B cell (primary cell): ENCODE measurements around the gene HOXA4. TPM values are rescaled to one million over a fixed set of nuclear protein-coding genes. Genes with fewer than 3 reads are reported as not detected.
A peak's percentile ranks its signal among the peaks of the same experiment; 100 is the strongest.

ENCODE experiments used
- ATAC-seq: fragments of 200-7000 bp; cut with Tn5 transposase; one replicate; pipeline ENCODE4 v1.10.0; 2021; ENCODE audit warnings: low read depth, mild to moderate bottlenecking, moderate number of reproducible peaks, moderate library complexity
- CTCF ChIA-PET: fragments of 350-600 bp; sonication (Branson Sonifier 250); formaldehyde crosslinking; loops from one replicate; lab custom pipeline; 2021; ENCODE audit warnings: antibody characterized with exemption, inconsistent platforms; lab: Charles Lee
- POLR2A ChIA-PET: fragments of 350-600 bp; sonication (Branson Sonifier 250); formaldehyde crosslinking; loops from one replicate; lab custom pipeline; 2021; ENCODE audit warnings: antibody characterized with exemption; lab: Charles Lee
- DNase-seq: peaks from one replicate; pipeline ENCODE4 v3.0.0; 2013
- H2AFZ ChIP-seq: 2 replicates; pipeline ENCODE4 v1.6.1; 2012; ENCODE audit warnings: mild to moderate bottlenecking, low read depth, low read length; ENCODE audit not compliant: insufficient read depth, poor library complexity, severe bottlenecking
- H3K27ac ChIP-seq, 2 donors: 1 replicate in 1 of 2; 2 replicates in 1 of 2; pipeline ENCODE4 v1.5.1; 2012 to 2013; ENCODE audit warnings: low read length in 2 of 2, mild to moderate bottlenecking in 2 of 2, moderate library complexity in 1 of 2
- H3K27me3 ChIP-seq, 4 experiments: fragments of 200-600 bp in 1 of 4; sonication (generic) in 1 of 4; replicated peaks in 1 of 4; 1 replicate in 2 of 4; 2 replicates in 2 of 4; pipeline versions ENCODE4 v1.6.1 to v1.7.0; 2013 to 2016; ENCODE audit warnings: low read length in 3 of 4, mild to moderate bottlenecking in 2 of 4, mixed read lengths in 1 of 4, moderate library complexity in 1 of 4; ENCODE audit not compliant: insufficient read depth in 4 of 4, control insufficient read depth in 3 of 4; ENCODE audit errors: control extremely low read depth in 1 of 4
- H3K36me3 ChIP-seq, 2 experiments: replicated peaks in 1 of 2; 1 replicate in 1 of 2; 2 replicates in 1 of 2; pipeline versions ENCODE4 v1.6.1 to v1.7.1; 2013; ENCODE audit warnings: low read length in 1 of 2; ENCODE audit not compliant: insufficient read depth in 2 of 2, control insufficient read depth in 1 of 2; ENCODE audit errors: control extremely low read depth in 1 of 2, extremely low read depth in 1 of 2
- H3K4me1 ChIP-seq, 2 donors: fragments of 200-600 bp in 1 of 2; sonication (generic) in 1 of 2; 1 replicate in 1 of 2; 2 replicates in 1 of 2; pipeline versions ENCODE4 v1.5.1 to v1.6.1; 2013 to 2017; ENCODE audit warnings: low read length in 2 of 2; ENCODE audit not compliant: control insufficient read depth in 2 of 2, insufficient read depth in 2 of 2
- H3K4me2 ChIP-seq: replicated peaks from 2 replicates; pipeline ENCODE3; 2012; ENCODE audit warnings: mild to moderate bottlenecking, low read depth, low read length; ENCODE audit not compliant: poor library complexity, severe bottlenecking
- H3K4me3 ChIP-seq, 5 experiments: fragments of 200-600 bp in 1 of 5; sonication (generic) in 1 of 5; 1 replicate in 3 of 5; 2 replicates in 2 of 5; pipeline versions ENCODE4 v1.5.1 to v1.7.0; 2011 to 2016; ENCODE audit warnings: low read length in 4 of 5, mild to moderate bottlenecking in 4 of 5, low read depth in 2 of 5, control low read depth in 1 of 5, moderate library complexity in 1 of 5; ENCODE audit not compliant: insufficient read depth in 1 of 5; ENCODE audit errors: control extremely low read depth in 1 of 5, extremely low read depth in 1 of 5
- H3K79me2 ChIP-seq: fragments of 200-600 bp; sonication (generic); one replicate; pipeline ENCODE4 v1.6.0; 2016; ENCODE audit warnings: low read length; ENCODE audit not compliant: control insufficient read depth, insufficient read depth
- H3K9ac ChIP-seq: fragments of 200-600 bp; sonication (generic); 2 replicates; pipeline ENCODE4 v1.6.1; 2017; ENCODE audit warnings: mild to moderate bottlenecking, low read length, moderate library complexity
- H3K9me3 ChIP-seq, 3 donors: one replicate each; pipeline versions ENCODE4 v1.6.1 to v1.7.1; 2013; ENCODE audit warnings: low read length in 2 of 3; ENCODE audit not compliant: control insufficient read depth in 2 of 3, insufficient read depth in 1 of 3; ENCODE audit errors: control extremely low read depth in 1 of 3
- H4K20me1 ChIP-seq: 2 replicates; pipeline ENCODE4 v1.6.0; 2012; ENCODE audit warnings: mild to moderate bottlenecking, low read length; ENCODE audit not compliant: insufficient read depth, control insufficient read depth, poor library complexity, severe bottlenecking
- H3K27ac Mint-ChIP-seq: one replicate; pipeline ENCODE4 v1.8.0; 2021; ENCODE audit warnings: mixed read lengths
- H3K27me3 Mint-ChIP-seq: one replicate; pipeline ENCODE4 v1.8.0; 2021; ENCODE audit warnings: mixed read lengths
- H3K4me1 Mint-ChIP-seq: one replicate; pipeline ENCODE4 v1.8.0; 2021; ENCODE audit warnings: mixed read lengths
- H3K4me3 Mint-ChIP-seq: one replicate; pipeline ENCODE4 v1.8.0; 2021; ENCODE audit warnings: mixed read lengths
- H3K9me3 Mint-ChIP-seq: one replicate; pipeline ENCODE4 v1.8.0; 2022; ENCODE audit warnings: mixed read lengths; ENCODE audit not compliant: insufficient read depth
- EZH2 ChIP-seq: IDR thresholded peaks from 2 replicates; pipeline ENCODE4 v1.6.1; 2012; ENCODE audit warnings: borderline replicate concordance, low read depth, mild to moderate bottlenecking, moderate library complexity, low read length; ENCODE audit not compliant: insufficient read depth, poor library complexity, severe bottlenecking
- whole genome bisulfite sequencing: methylation state at CpG from one replicate; pipeline ENCODE4 v1.1.5; 2013; ENCODE audit warnings: missing lambda C conversion rate; ENCODE audit not compliant: insufficient coverage; 5-methylcytosine and 5-hydroxymethylcytosine counted together
- intact Hi-C: fragments of 100-400 bp; cut with micrococcal nuclease; formaldehyde crosslinking; loops from one replicate; pipeline ENCODE4 v1.10.0; 2022
- polyA plus RNA-seq: library from polyadenylated mRNA; depleted of rRNA; stranded (reverse); fragments of >200 nt; gene quantifications from 2 replicates; pipeline ENCODE4 v1.2.3, GENCODE V29; 2012
- total RNA-seq, 2 donors: library from RNA; stranded (reverse); fragments of 120-200 nt in 1 of 2; gene quantifications; 1 replicate in 1 of 2; 2 replicates in 1 of 2; pipeline versions ENCODE4 v1.2.3 to v1.2.4, GENCODE V29; 2013 to 2022
- TF ChIP-seq, protein P1 (sequence below): fragments of 200-600 bp; IDR thresholded peaks from one replicate; pipeline ENCODE4 v1.8.0; 2022; ENCODE audit warnings: antibody characterized with exemption, mild to moderate bottlenecking

The HOXA4 gene
- total and polyA plus RNA-seq, 2 donors (not counting 1 experiment from before 2014, with no cell fraction given) = 0.30 TPM; not detected in 1

DNA sequence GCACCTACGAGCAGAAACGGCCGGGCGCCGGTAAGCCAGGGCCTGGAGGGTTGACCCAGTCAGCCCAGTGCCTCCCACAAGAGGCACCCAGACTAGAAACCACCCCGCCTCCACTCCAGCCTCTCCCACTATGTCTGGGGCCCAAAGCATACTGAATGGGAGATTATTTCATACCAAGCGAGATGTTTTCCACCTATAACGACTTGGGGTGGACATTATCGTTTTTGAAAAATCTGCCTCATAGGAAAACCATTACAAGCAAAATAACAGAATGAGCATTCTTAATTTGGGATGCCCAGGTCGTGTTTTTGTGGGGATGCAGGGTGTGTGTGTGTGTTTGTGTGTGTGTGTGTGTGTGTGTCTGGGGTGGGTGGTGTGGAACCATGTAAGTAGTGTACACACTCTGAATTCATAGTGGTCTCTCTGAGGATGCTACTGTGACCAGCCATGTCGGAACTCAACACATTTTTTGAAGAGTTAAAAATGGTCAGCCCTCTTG is 15.4 kb upstream of the HOXA4 start:
- no peak overlapping the region for H3K4me3 ChIP-seq
- ATAC-seq (no peak), DNase-seq (no peak)
- H3K9me3 ChIP-seq = peaks cover 0 to 66% (median 0%) of the 10 kb centered on the region in 3 donors
- H3K27ac ChIP-seq = no peak overlapping the region
- CTCF ChIA-PET = interaction anchor here (0.8 kb wide), 1 partner anchor 17 kb away, joined by 3 read pairs; no protein-coding TSS in a partner anchor
- peaks cover 0 to 82% (median 50%) of the 10 kb centered on the region in 4 experiments for H3K27me3 ChIP-seq
- peaks cover 31 to 33% of the 10 kb centered on the region in 2 donors for H3K4me1 ChIP-seq
- H3K4me2 ChIP-seq = no peak overlapping the region
- Mint-ChIP-seq H3K27me3 (peaks cover 60% of the 10 kb centered on the region), H3K9me3 (no peaks in the 10 kb centered on the region), H3K27ac (no peak overlapping the region), H3K4me3 (no peak overlapping the region), H3K4me1 (peaks cover 24% of the 10 kb centered on the region)
- H2AFZ ChIP-seq = no peak overlapping the region
- POLR2A ChIA-PET = no interaction called here
- H3K9ac ChIP-seq = no peak overlapping the region
- H3K36me3 ChIP-seq = no peaks in the 10 kb centered on the region
- intact Hi-C loops = no loop called here
- no peaks in the 10 kb centered on the region for H4K20me1 ChIP-seq
- H3K79me2 ChIP-seq = no peaks in the 10 kb centered on the region
- WGBS = 100% methylated on average over 5 of the region's 11 CpGs
- TF ChIP-seq EZH2 = no peak
- TF ChIP-seq, protein P1, sequence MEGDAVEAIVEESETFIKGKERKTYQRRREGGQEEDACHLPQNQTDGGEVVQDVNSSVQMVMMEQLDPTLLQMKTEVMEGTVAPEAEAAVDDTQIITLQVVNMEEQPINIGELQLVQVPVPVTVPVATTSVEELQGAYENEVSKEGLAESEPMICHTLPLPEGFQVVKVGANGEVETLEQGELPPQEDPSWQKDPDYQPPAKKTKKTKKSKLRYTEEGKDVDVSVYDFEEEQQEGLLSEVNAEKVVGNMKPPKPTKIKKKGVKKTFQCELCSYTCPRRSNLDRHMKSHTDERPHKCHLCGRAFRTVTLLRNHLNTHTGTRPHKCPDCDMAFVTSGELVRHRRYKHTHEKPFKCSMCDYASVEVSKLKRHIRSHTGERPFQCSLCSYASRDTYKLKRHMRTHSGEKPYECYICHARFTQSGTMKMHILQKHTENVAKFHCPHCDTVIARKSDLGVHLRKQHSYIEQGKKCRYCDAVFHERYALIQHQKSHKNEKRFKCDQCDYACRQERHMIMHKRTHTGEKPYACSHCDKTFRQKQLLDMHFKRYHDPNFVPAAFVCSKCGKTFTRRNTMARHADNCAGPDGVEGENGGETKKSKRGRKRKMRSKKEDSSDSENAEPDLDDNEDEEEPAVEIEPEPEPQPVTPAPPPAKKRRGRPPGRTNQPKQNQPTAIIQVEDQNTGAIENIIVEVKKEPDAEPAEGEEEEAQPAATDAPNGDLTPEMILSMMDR = no peak

- no peak for TF ChIP-seq EZH2
- TF ChIP-seq, protein P1 = no peak
- ChIA-PET POLR2A (no interaction called here), CTCF (interaction anchor here (0.8 to 1.1 kb wide), 2 partner anchors 16 to 18 kb away, joined by 3 read pairs; no protein-coding TSS in a partner anchor)
- H3K79me2 ChIP-seq = no peaks in the 10 kb centered on the region
- no peaks in the 10 kb centered on the region for H3K36me3 ChIP-seq
- DNase-seq = peak; percentile 8
- H3K27me3 ChIP-seq = peaks cover 0 to 77% (median 48%) of the 10 kb centered on the region in 4 experiments
- Mint-ChIP-seq H3K27me3 (peaks cover 58% of the 10 kb centered on the region), H3K4me1 (peaks cover 19% of the 10 kb centered on the region), H3K4me3 (no peak overlapping the region), H3K27ac (no peak overlapping the region), H3K9me3 (no peaks in the 10 kb centered on the region)
- H3K27ac ChIP-seq = no peak overlapping the region
- ATAC-seq = no peak
- peaks cover 0 to 61% (median 0%) of the 10 kb centered on the region in 3 donors for H3K9me3 ChIP-seq
- H3K4me3 ChIP-seq = no peak overlapping the region
- peaks cover 25 to 27% of the 10 kb centered on the region in 2 donors for H3K4me1 ChIP-seq
- no peak overlapping the region for H2AFZ ChIP-seq
- 89% methylated on average over 47 of the region's 47 CpGs for WGBS
- no peak overlapping the region for H3K4me2 ChIP-seq
- intact Hi-C loops = no loop called here
- H4K20me1 ChIP-seq = no peaks in the 10 kb centered on the region
- H3K9ac ChIP-seq = no peak overlapping the region
Measured at GRCh38 chr7:27145165-27145913, 14.8 kb upstream of the HOXA4 start.
